DLD1 (cell line): ENCODE data around the gene AIFM3.

ENCODE experiments used
- in situ Hi-C: cut with HindIII; loops from 2 replicates; pipeline ENCODE4 v1.10.0; 2017; ENCODE audit warnings: low sequenced_read_pairs

AIFM3 gene

DNA sequence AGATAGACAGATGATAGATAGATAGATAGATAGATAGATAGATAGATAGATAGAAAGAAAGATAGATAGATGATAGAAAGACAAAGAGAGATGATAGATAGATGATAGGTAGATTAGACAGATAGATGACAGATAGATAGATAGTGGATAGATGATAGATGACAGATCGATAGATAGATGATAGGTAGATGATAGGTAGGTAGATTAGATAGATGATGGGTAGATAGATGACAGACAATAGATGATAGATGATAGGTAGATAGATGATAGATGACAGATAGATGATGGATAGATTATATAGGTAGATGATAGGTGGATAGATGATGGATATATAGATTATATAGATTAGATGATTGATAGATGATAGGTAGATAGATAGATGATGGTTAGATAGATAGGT lies 19.3 kb downstream of the AIFM3 start:
- in situ Hi-C loops = no loop called here

DNA sequence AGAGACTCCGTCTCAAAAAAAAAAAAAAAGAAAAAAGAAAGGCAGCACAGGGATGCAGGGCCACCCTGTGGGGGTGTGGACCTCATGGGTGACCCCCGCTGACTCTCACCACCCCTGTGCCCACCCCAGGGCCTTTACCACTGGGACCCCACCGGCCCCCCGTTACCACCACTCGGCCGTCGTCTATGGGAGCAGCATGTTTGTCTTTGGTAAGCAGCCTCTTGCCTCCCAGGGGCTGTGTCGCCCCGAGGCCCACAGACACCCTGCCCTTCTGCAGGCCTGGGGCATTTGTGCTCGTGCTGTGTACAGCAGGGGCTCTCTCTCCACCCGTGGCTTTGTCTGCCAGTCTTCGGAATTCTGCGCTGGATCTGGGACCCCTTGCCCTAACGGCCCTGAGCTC lies 20.3 kb downstream of the AIFM3 start:
- in situ Hi-C loops = no loop called here

DNA sequence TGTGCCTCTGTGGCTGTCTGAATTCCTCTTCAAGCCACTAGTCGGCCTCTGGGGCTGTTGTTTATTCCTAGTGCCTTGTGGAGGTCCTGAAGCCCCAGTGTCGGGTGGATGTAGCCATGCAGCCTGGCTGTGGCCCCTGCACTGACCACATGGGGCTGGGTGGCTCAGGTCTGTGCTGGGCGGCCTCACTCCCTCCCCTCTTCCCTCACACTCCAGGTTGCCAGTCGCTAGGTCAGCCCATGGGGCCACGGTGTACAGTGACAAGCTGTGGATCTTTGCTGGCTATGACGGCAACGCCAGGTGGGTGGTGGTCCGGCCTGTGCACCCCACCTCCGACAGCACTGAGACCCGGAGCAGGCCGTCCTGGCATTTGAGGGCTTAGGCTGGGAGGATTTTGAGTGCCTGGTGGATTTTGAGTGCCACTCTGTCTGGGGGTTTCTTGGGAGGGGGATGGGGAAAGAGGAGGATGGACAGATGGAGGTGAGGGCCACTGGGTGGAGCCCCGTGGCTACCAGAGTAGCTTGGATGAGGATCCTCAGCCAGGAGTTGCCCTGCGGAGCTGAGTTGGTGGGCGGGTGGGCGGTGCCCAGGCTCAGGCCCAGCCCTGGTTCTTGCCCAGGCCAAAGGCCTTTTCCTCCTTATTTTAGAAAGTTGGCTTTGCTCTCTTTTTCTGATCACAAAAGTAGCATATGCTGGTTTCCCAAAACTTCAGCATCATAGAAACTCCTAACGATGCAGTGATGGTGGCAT lies 21.7 kb downstream of the AIFM3 start:
- in situ Hi-C loops = no loop called here

DNA sequence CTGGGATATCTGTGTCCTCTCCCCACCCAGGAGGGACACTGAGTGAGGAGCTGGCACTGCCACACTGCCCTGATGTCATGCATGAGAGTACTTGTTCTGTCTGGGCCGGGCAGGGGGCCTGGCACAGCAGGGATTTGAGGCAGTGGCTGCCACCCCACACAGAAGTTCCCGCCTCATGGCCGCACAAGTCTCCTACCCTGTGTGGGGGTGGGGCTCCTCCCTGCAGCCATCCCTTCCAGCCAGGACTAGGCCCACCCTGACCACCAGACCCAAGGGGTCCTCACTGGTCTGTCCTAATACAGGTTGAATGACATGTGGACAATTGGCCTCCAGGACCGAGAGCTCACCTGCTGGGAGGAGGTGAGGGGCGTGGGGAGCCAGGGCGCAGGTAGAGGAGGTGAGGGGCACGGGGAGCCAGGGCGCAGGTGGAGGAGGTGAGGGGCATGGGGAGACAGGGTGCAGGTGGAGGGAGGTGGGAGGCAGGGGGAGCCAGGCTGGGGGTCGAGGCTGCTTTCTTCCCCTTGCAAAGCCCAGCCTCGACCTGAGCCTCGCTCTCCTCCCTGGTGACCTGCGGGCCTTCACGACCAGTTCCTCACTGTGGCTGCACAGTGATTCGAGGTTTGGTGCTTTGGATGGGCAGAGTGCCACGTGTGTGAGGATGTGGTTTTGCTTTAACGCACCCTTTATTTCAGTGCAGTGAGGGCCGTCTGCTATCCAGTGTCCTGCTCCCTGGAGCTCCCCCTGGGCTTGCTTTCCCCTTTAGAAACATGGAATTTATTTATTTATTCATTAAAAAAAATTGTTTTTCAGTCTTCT lies 22.5 kb downstream of the AIFM3 start:
- in situ Hi-C loops = no loop called here

DNA sequence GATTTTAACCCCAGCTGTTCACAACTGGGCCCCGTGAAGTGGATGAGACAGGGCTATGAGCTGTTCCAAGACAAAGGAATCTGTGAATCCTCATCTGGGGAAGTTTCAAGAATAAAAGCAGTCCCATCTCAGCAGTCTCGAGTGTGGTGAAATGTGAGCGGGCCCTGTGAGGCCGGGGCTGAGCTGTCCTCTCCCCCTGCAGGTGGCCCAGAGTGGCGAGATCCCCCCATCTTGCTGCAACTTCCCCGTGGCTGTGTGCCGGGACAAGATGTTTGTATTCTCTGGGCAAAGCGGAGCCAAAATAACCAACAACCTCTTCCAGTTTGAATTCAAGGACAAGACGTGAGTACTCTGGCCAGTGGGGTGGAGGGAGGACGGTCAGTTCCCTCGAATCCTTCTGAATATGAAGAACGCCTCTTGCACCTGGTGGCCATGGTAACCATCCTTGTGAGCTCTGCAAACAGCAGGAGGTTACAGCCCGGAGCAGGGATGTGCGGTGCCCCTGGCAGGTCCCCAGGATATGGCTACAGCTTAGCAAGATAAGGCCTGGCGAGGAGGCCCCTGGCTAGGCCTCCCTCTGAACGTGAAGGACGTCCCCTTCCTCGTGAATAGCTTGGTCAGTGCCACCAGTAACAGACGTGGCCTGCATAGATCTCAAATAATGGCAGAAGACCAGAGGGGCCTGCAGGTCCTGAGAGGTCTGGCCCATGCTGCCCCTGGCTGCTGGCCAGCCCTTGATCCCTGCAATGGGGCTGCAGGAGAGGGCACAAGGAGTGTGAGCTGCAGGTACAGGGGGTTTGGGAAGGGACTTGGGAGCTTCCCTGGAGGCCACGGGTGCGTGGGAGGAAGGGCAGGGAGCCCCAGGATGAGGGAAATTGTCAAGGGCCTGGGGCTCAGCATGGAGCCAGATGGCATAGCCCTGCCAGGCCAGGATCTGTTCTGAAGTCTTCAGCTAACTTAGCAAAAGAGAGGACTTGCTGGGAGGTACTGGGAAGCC lies 23.4 kb downstream of the AIFM3 start:
- in situ Hi-C loops = no loop called here

DNA sequence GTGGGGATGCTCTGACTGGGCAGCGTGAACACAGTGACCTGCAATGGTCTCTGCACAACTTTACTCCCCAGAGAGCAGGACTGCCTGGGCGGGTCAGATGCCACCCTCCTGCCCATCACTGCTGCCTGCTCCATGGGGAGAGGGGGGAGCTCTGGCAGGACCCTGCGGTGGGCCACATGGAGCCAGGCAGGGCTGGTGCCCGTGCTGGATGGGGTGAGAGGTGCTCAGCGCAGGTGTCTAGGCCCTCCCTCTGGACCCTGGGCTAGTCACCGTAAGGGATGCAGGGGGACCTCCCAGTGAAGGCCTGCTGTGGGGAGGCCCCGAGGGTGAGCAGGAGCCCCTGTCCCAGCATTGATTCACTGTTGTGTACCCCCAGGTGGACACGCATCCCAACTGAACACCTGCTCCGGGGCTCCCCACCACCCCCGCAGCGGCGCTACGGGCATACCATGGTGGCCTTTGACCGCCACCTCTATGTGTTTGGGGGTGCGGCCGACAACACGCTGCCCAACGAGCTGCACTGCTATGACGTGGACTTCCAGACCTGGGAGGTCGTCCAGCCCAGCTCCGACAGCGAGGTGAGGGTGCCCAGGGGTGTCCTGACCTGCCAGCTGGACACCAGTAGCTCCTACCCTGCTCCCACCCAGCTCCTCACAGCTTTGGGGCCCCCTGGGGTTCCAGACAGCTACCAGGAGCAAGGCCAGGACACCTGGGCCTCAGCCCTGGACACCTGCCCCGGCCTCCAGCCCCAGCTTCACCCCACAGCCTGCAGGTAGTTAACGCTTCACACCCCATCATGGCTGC lies 24.4 kb downstream of the AIFM3 start:
- in situ Hi-C loops = no loop called here

DNA sequence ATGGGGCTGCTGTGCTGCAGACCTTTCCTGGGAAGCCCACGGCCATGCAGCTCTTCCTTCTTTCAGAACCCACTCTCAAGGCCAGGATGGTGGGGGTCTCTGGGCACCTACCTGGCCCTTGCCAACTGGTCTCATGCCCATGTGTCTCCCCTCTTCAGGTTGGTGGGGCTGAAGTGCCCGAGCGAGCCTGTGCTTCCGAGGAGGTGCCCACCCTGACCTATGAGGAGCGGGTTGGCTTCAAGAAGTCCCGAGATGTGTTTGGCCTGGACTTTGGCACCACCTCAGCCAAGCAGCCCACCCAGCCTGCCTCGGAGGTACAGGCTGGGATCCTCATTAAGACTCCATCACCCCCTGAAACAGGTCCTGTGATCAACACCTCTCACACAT lies 25.0 kb downstream of the AIFM3 start:
- in situ Hi-C loops = no loop called here

DNA sequence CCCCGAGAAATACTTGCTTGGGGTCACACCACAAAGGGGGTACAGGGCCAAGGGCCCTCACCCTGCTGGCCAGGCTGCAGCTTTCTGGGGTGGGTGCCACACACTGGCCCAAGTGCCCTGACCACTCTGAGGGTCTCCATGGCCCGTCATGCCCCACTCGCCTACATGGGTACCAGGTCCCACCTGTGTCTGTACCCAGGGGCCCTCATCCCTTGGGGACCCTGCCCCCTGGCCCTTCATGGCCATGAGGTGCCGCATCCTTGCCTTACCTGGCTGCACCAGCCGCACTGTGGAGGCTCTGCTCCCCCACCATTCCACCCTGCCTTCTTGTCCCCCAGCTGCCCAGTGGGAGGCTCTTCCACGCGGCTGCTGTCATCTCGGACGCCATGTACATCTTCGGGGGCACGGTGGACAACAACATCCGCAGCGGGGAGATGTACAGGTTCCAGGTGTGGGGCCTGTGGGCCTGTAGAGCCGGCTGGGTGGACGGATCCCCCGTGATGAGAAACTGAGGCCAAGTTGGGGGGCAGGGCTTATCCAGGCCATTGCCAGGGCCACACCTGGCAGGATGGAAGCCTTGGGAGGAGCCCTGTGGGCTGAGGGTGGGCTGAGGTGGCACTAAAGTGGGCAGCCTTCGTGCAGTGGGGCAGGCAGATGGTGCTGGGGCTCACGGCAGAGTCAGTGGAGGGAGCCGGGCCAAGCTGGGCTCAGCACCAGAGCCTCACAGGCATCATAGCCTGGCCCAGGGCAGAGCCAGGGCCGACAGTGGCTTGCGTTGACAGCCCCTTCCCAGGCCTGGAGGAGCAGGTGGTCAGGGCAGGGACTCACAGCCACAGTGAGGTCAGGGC lies 25.6 kb downstream of the AIFM3 start:
- in situ Hi-C loops = no loop called here

DNA sequence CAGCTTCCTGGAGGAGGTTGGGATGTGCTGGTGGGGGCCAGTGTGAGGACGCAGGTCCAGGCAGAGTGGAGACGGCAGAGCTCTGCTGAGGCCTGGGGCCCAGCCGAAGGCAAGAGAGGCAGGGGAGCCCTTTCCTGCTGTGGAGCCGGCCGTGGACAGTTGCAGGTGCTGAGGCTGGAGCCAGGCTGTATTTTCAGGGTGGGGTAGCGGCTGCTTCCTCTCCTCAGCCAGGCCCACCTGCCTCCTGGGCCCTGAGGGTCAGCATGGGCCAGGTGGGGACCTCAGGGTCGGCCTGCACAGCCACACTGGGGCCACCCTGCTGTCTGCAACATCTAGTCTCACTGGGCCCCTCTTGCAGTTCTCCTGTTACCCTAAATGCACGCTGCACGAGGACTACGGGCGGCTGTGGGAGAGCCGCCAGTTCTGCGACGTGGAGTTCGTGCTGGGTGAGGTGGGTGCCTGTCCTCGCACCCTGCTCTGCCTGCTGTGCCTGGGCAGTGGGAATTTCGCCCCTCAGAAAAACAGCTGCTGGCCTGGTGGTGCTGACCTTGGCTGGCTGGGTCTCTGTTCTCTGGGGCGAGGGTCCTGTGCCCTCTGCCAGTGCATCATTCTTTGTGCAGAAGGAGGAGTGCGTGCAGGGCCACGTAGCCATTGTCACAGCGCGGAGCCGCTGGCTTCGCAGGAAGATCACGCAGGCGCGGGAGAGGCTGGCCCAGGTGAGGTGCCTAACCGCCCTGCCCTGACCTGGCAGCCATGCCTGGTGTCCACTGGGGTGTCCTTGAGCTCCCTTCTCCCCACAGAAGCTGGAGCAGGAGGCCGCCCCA lies 26.5 kb downstream of the AIFM3 start:
- in situ Hi-C loops = no loop called here

DNA sequence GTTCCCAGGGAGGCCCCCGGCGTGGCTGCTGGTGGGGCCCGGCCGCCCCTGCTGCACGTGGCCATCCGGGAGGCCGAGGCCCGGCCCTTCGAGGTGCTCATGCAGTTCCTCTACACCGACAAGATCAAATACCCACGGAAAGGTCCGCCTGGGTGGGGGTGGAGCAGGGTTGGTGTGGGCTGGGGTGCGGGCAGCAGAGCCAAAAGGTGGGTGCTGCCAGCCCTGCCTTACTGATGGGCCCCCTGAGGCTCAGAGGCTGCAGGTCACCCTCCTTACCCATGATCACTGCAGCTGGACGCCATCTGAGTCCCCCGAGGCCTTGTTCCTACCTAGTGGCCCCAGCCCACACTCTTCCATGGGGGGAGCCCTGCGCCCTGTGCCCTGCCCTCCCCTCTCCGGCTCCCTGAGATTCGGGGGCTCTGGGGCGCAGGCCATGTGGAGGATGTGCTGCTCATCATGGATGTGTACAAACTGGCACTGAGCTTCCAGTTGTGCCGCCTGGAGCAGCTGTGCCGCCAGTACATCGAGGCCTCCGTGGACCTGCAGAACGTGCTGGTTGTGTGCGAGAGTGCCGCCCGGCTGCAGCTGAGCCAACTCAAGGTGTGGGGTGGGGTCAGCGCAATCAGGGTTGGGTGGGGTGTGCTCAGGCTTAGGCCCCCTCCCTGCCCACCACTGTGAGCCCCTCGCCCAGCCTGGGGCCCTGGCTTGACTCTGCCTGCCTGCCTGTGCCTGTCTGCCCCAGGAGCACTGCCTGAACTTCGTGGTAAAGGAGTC lies 27.3 kb downstream of the AIFM3 start:
- in situ Hi-C loops = no loop called here

DNA sequence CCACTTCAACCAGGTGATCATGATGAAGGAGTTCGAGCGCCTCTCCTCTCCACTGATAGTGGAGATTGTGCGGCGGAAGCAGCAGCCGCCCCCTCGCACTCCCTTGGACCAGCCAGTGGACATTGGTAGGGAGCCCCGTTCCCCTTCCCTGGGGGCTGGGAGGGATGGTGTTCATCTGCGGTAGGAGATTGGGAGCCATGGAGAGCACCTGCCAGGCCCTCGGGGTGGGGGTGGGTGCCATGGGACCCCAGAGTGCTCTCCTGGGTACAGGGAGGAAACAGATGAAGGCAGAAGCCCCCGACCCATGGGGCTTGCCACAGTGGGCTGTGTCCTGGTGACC lies 27.8 kb downstream of the AIFM3 start:
- in situ Hi-C loops = no loop called here

DNA sequence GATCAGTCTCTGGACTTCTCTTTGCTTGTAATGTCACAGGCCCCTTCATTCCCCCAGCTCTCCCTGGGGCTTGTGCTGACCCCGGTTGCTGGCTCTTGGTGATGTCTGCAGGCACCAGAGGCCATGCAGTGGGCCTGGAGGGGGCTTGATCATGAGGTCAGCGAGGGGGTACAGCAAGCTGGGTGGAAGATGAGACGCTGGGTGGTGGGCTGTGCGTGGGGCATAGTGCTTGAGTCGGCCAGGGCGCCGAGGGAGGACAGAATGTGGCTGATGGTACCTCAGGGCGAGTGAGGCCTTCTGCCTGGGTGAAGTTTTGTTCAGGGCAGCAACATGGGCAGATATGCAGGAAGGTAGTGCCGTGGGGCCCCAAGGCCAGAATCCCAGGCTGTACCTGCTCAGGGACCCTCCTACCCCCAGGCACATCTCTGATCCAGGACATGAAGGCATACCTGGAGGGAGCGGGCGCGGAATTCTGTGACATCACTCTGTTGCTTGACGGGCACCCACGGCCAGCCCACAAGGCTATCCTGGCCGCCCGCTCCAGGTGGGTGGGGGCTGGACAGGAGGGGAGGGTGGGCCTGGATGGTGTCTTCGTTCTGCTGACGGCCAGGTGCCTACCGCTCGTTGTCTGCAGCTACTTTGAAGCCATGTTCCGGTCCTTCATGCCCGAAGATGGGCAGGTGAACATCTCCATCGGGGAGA lies 28.4 kb downstream of the AIFM3 start:
- in situ Hi-C loops = no loop called here

DNA sequence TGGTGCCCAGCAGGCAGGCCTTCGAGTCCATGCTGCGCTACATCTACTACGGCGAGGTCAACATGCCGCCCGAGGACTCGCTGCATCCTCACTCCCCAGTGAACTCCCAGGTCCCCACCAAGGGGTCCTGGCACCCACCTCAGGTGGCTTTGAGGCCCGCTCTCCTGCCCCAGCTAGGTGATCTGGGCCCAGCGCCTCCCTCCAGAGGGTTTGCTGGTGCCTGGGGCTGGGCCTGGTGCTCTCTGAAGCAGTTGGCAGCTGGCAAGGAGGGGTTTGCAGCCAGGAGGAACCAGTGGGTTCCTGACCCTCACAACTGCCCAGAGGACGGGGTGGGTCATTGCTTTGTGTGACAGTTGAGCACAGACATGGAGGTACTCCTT lies 29.0 kb downstream of the AIFM3 start:
- in situ Hi-C loops = no loop called here

DNA sequence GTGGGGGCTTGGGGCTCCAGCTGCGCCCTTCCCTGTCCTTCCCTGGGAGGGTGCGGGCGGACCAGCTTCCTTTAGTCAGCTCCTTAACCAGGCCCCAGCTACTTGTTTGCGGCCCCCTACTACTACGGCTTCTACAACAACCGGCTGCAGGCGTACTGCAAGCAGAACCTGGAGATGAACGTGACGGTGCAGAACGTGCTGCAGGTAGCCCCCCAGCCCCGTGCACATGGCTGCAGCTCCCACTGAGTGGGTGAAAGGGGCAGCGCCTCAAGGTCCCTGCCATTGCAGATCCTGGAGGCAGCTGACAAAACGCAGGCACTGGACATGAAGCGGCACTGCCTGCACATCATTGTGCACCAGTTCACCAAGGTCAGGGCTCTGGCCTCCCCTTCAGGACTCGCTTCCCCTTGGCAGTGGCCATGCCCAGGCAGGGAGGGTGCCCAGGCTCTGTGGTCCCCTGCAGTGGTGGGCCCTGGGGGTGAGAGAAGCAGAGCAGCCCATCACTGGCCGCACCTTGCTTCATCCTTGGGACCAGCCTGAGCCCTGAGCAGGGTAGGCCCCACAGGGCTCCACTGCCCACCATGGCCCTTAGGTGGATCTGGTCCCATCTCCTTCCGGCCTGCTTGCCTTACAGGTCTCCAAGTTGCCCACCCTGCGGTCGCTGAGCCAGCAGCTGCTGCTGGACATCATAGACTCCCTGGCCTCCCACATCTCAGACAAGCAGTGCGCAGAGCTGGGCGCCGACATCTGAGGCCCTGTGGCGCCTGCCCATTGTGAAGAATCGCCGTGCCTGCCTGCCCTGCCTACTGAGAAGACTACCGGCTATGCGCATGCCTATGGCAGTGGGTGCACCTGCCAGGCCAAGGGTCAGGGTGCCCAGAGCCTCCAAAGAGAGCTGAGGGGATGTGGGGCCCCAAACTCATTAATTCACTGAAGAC lies 29.8 kb downstream of the AIFM3 start:
- in situ Hi-C loops = no loop called here

DNA sequence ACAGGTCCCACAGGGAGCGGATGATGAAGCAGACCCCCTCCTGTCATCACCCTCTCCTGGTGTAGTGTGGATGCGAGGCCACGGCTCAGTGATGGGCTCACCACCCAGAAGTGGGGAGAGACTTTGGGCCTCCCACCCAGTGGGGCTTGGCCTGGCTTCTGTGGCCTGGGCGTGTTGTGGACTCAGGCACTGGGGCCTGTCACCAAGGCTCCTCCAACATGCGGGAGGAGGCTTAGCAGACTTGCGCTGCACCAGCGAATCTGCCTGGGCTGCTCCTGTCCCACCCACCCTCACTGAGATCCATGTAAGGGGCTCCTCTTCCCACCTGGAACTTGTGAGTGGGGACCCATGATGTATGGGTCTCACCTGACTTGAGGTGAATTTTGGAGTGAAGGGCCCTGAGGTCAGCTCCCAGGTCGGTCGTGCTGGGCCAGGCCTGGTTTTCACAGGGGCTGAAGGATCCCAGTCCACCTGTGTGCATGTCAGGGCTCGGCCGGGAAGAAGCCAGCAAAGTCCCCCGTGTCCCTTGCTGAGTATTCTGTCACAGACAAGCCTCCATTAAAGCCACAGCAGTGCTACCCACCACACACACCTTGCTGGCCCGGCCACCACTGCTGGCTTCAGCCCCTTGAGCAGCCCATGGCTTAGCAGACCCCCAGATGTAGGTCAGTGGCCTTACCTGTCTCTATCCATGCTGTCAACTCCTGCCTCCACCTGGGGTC lies 30.6 kb downstream of the AIFM3 start:
- in situ Hi-C loops = no loop called here
